B cell (primary cell): Measurements from ENCODE around the gene HENMT1. TPM values are rescaled to one million over a fixed set of nuclear protein-coding genes. Genes with fewer than 3 reads are reported as not detected.
"Not testable (repeated sequence)": the region's sequence is repeated elsewhere in the genome, so short reads cannot be mapped to it uniquely, and the experiment has no call there.

Source experiments
- ATAC-seq: fragments of 200-7000 bp; cut with Tn5 transposase; one replicate; pipeline ENCODE4 v1.10.0; 2021; ENCODE audit warnings: low read depth, mild to moderate bottlenecking, moderate number of reproducible peaks, moderate library complexity
- CTCF ChIA-PET: fragments of 350-600 bp; sonication (Branson Sonifier 250); formaldehyde crosslinking; loops from one replicate; lab custom pipeline; 2021; ENCODE audit warnings: antibody characterized with exemption, inconsistent platforms; lab: Charles Lee
- POLR2A ChIA-PET: fragments of 350-600 bp; sonication (Branson Sonifier 250); formaldehyde crosslinking; loops from one replicate; lab custom pipeline; 2021; ENCODE audit warnings: antibody characterized with exemption; lab: Charles Lee
- DNase-seq: peaks from one replicate; pipeline ENCODE4 v3.0.0; 2013
- H2AFZ ChIP-seq: 2 replicates; pipeline ENCODE4 v1.6.1; 2012; ENCODE audit warnings: mild to moderate bottlenecking, low read depth, low read length; ENCODE audit not compliant: insufficient read depth, poor library complexity, severe bottlenecking
- H3K27ac ChIP-seq, 2 donors: 1 replicate in 1 of 2; 2 replicates in 1 of 2; pipeline ENCODE4 v1.5.1; 2012 to 2013; ENCODE audit warnings: low read length in 2 of 2, mild to moderate bottlenecking in 2 of 2, moderate library complexity in 1 of 2
- H3K27me3 ChIP-seq, 4 experiments: fragments of 200-600 bp in 1 of 4; sonication (generic) in 1 of 4; replicated peaks in 1 of 4; 1 replicate in 2 of 4; 2 replicates in 2 of 4; pipeline versions ENCODE4 v1.6.1 to v1.7.0; 2013 to 2016; ENCODE audit warnings: low read length in 3 of 4, mild to moderate bottlenecking in 2 of 4, mixed read lengths in 1 of 4, moderate library complexity in 1 of 4; ENCODE audit not compliant: insufficient read depth in 4 of 4, control insufficient read depth in 3 of 4; ENCODE audit errors: control extremely low read depth in 1 of 4
- H3K36me3 ChIP-seq, 2 experiments: replicated peaks in 1 of 2; 1 replicate in 1 of 2; 2 replicates in 1 of 2; pipeline versions ENCODE4 v1.6.1 to v1.7.1; 2013; ENCODE audit warnings: low read length in 1 of 2; ENCODE audit not compliant: insufficient read depth in 2 of 2, control insufficient read depth in 1 of 2; ENCODE audit errors: control extremely low read depth in 1 of 2, extremely low read depth in 1 of 2
- H3K4me1 ChIP-seq, 2 donors: fragments of 200-600 bp in 1 of 2; sonication (generic) in 1 of 2; 1 replicate in 1 of 2; 2 replicates in 1 of 2; pipeline versions ENCODE4 v1.5.1 to v1.6.1; 2013 to 2017; ENCODE audit warnings: low read length in 2 of 2; ENCODE audit not compliant: control insufficient read depth in 2 of 2, insufficient read depth in 2 of 2
- H3K4me2 ChIP-seq: replicated peaks from 2 replicates; pipeline ENCODE3; 2012; ENCODE audit warnings: mild to moderate bottlenecking, low read depth, low read length; ENCODE audit not compliant: poor library complexity, severe bottlenecking
- H3K4me3 ChIP-seq, 5 experiments: fragments of 200-600 bp in 1 of 5; sonication (generic) in 1 of 5; 1 replicate in 3 of 5; 2 replicates in 2 of 5; pipeline versions ENCODE4 v1.5.1 to v1.7.0; 2011 to 2016; ENCODE audit warnings: low read length in 4 of 5, mild to moderate bottlenecking in 4 of 5, low read depth in 2 of 5, control low read depth in 1 of 5, moderate library complexity in 1 of 5; ENCODE audit not compliant: insufficient read depth in 1 of 5; ENCODE audit errors: control extremely low read depth in 1 of 5, extremely low read depth in 1 of 5
- H3K79me2 ChIP-seq: fragments of 200-600 bp; sonication (generic); one replicate; pipeline ENCODE4 v1.6.0; 2016; ENCODE audit warnings: low read length; ENCODE audit not compliant: control insufficient read depth, insufficient read depth
- H3K9ac ChIP-seq: fragments of 200-600 bp; sonication (generic); 2 replicates; pipeline ENCODE4 v1.6.1; 2017; ENCODE audit warnings: mild to moderate bottlenecking, low read length, moderate library complexity
- H3K9me3 ChIP-seq, 3 donors: one replicate each; pipeline versions ENCODE4 v1.6.1 to v1.7.1; 2013; ENCODE audit warnings: low read length in 2 of 3; ENCODE audit not compliant: control insufficient read depth in 2 of 3, insufficient read depth in 1 of 3; ENCODE audit errors: control extremely low read depth in 1 of 3
- H4K20me1 ChIP-seq: 2 replicates; pipeline ENCODE4 v1.6.0; 2012; ENCODE audit warnings: mild to moderate bottlenecking, low read length; ENCODE audit not compliant: insufficient read depth, control insufficient read depth, poor library complexity, severe bottlenecking
- H3K27ac Mint-ChIP-seq: one replicate; pipeline ENCODE4 v1.8.0; 2021; ENCODE audit warnings: mixed read lengths
- H3K27me3 Mint-ChIP-seq: one replicate; pipeline ENCODE4 v1.8.0; 2021; ENCODE audit warnings: mixed read lengths
- H3K4me1 Mint-ChIP-seq: one replicate; pipeline ENCODE4 v1.8.0; 2021; ENCODE audit warnings: mixed read lengths
- H3K4me3 Mint-ChIP-seq: one replicate; pipeline ENCODE4 v1.8.0; 2021; ENCODE audit warnings: mixed read lengths
- H3K9me3 Mint-ChIP-seq: one replicate; pipeline ENCODE4 v1.8.0; 2022; ENCODE audit warnings: mixed read lengths; ENCODE audit not compliant: insufficient read depth
- EZH2 ChIP-seq: IDR thresholded peaks from 2 replicates; pipeline ENCODE4 v1.6.1; 2012; ENCODE audit warnings: borderline replicate concordance, low read depth, mild to moderate bottlenecking, moderate library complexity, low read length; ENCODE audit not compliant: insufficient read depth, poor library complexity, severe bottlenecking
- WGBS: methylation state at CpG from one replicate; pipeline ENCODE4 v1.1.5; 2013; ENCODE audit warnings: missing lambda C conversion rate; ENCODE audit not compliant: insufficient coverage; 5-methylcytosine and 5-hydroxymethylcytosine counted together
- intact Hi-C: fragments of 100-400 bp; cut with micrococcal nuclease; formaldehyde crosslinking; loops from one replicate; pipeline ENCODE4 v1.10.0; 2022
- polyA plus RNA-seq: library from polyadenylated mRNA; depleted of rRNA; stranded (reverse); fragments of >200 nt; gene quantifications from 2 replicates; pipeline ENCODE4 v1.2.3, GENCODE V29; 2012
- total RNA-seq, 2 donors: library from RNA; stranded (reverse); fragments of 120-200 nt in 1 of 2; gene quantifications; 1 replicate in 1 of 2; 2 replicates in 1 of 2; pipeline versions ENCODE4 v1.2.3 to v1.2.4, GENCODE V29; 2013 to 2022
- TF ChIP-seq, protein P1 (sequence below): fragments of 200-600 bp; IDR thresholded peaks from one replicate; pipeline ENCODE4 v1.8.0; 2022; ENCODE audit warnings: antibody characterized with exemption, mild to moderate bottlenecking

Gene HENMT1
- total and polyA plus RNA-seq, 2 donors (not counting 1 experiment from before 2014, with no cell fraction given) = 4.2 to 6.4 TPM

DNA sequence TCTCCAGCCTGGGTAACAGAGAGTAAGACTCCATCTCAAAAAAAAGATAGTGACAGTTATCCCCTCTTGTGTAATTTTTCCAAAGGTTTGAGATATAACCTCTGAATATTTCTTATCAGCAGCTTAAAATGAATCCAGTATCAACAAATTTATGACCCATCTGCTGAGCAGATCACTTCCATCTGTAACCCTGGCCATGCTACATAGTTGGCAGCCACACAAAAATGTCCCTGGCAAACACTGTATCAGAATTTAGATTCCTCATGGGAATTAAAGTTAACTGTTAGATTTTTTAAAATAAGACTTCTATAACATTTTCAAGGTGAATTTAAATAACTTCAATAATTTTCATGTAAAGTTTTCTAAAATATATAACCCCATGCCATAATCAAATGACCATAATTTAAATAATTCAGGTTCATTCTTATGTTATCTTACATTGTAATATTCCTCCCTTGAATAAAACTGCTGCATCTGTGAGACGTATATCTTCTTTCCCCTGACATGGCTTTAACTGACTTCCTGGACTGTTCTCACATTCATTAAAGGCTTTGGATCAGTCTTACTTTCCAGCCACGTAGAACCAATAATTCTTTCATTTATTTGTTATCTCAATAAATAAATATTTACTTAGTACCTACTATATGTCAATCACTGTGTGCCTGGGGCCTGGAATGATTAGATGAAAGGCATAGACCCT is 25.9 kb upstream of the HENMT1 start:
- H3K27ac ChIP-seq = no peak overlapping the region
- no peaks in the 10 kb centered on the region for H3K9me3 ChIP-seq
- TF ChIP-seq, protein P1, sequence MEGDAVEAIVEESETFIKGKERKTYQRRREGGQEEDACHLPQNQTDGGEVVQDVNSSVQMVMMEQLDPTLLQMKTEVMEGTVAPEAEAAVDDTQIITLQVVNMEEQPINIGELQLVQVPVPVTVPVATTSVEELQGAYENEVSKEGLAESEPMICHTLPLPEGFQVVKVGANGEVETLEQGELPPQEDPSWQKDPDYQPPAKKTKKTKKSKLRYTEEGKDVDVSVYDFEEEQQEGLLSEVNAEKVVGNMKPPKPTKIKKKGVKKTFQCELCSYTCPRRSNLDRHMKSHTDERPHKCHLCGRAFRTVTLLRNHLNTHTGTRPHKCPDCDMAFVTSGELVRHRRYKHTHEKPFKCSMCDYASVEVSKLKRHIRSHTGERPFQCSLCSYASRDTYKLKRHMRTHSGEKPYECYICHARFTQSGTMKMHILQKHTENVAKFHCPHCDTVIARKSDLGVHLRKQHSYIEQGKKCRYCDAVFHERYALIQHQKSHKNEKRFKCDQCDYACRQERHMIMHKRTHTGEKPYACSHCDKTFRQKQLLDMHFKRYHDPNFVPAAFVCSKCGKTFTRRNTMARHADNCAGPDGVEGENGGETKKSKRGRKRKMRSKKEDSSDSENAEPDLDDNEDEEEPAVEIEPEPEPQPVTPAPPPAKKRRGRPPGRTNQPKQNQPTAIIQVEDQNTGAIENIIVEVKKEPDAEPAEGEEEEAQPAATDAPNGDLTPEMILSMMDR = no peak
- TF ChIP-seq EZH2 = no peak
- intact Hi-C loops = no loop called here
- no peaks in the 10 kb centered on the region for H3K27me3 ChIP-seq
- Mint-ChIP-seq H3K4me3 (no peak overlapping the region), H3K4me1 (peaks cover 13% of the 10 kb centered on the region), H3K27me3 (peaks cover 20% of the 10 kb centered on the region), H3K9me3 (no peaks in the 10 kb centered on the region), H3K27ac (no peak overlapping the region)
- H4K20me1 ChIP-seq = no peaks in the 10 kb centered on the region
- no peak overlapping the region for H3K4me2 ChIP-seq
- H3K9ac ChIP-seq = no peak overlapping the region
- no peak for ATAC-seq
- POLR2A ChIA-PET = no interaction called here
- DNase-seq = no peak
- no peaks in the 10 kb centered on the region for H3K36me3 ChIP-seq
- CTCF ChIA-PET = no interaction called here
- no peak overlapping the region for H2AFZ ChIP-seq
- WGBS = no CpG with 5 or more reads among the region's 2 CpGs
- H3K4me1 ChIP-seq = peaks cover 6 to 9% of the 10 kb centered on the region in 2 donors
- peaks cover 7% of the 10 kb centered on the region for H3K79me2 ChIP-seq
- H3K4me3 ChIP-seq = no peak overlapping the region

DNA sequence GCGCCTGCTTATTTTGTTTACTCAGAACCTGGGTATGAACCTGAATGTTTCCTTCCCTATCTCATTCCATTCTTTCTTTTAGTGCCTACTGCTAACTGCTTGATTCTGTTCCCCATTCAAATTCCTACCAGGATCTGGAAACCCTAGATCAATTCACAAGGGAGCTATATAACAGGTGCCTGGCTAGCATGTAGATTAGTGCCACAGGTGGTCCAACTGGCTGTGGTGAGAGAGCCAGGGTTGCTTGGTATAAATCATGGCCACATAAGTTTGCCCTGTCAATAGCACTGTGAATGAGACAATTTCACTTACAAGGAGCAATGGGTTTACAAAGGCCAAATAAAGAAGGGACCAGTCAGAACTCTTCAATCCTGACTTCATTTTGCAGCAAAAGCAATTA is 24.6 kb upstream of the HENMT1 start:
- no peak overlapping the region for H3K27ac Mint-ChIP-seq
- H3K27me3 Mint-ChIP-seq = peaks cover 23% of the 10 kb centered on the region
- H3K79me2 ChIP-seq = no peaks in the 10 kb centered on the region
- CTCF ChIA-PET = no interaction called here
- no peak overlapping the region for H3K4me3 ChIP-seq
- H2AFZ ChIP-seq = no peak overlapping the region
- DNase-seq (no peak), ATAC-seq (no peak)
- H4K20me1 ChIP-seq = no peaks in the 10 kb centered on the region
- H3K9ac ChIP-seq = no peak overlapping the region
- no peak overlapping the region for H3K4me2 ChIP-seq
- H3K27ac ChIP-seq = no peak overlapping the region
- WGBS = no CpG with 5 or more reads among the region's 1 CpG
- H3K9me3 Mint-ChIP-seq = no peaks in the 10 kb centered on the region
- no peaks in the 10 kb centered on the region for H3K36me3 ChIP-seq
- no peak for TF ChIP-seq EZH2
- H3K4me3 Mint-ChIP-seq = no peak overlapping the region
- H3K9me3 ChIP-seq = no peaks in the 10 kb centered on the region
- intact Hi-C loops = no loop called here
- H3K27me3 ChIP-seq = no peaks in the 10 kb centered on the region
- POLR2A ChIA-PET = no interaction called here
- peaks cover 2% of the 10 kb centered on the region for H3K4me1 Mint-ChIP-seq
- no peaks in the 10 kb centered on the region for H3K4me1 ChIP-seq

DNA sequence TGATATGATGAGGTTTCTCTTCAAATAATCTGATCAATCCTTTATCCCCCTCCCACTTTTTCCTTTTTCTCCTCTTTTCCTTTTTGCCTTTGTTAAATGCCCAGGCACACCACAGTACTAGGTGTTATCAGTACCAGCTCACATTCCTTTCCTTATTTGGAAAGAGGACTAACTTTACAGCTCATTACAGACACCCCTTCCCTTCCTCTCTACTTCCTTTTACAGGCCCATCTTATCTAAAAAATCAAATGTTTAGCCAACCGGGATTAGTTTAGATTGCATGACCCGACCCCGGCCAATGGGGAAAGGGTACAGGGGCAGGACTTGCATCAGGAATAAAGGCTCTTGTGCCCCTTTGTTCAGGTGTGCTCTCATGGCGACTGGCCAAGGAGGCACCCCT is 20.8 kb upstream of the HENMT1 start:
- H3K27me3 ChIP-seq, H3K9me3 Mint-ChIP-seq, H3K9ac ChIP-seq, H3K4me3 Mint-ChIP-seq, H2AFZ ChIP-seq, H3K4me3 ChIP-seq, H3K4me1 Mint-ChIP-seq, H3K9me3 ChIP-seq, H3K36me3 ChIP-seq, ATAC-seq, H4K20me1 ChIP-seq, DNase-seq, H3K4me1 ChIP-seq, H3K27ac Mint-ChIP-seq, H3K79me2 ChIP-seq, intact Hi-C loops, H3K4me2 ChIP-seq, H3K27ac ChIP-seq, POLR2A ChIA-PET: not testable (repeated sequence)
- peaks cover 19% of the 10 kb centered on the region for H3K27me3 Mint-ChIP-seq
- CTCF ChIA-PET = interaction anchor here (0.6 to 2.2 kb wide), 2 partner anchors 10 to 138 kb away, joined by 4 to 7 read pairs; partner anchors contain the start of gene PRPF38B
- WGBS = 81% methylated on average over 4 of the region's 4 CpGs
